GM21737 (cell line): ENCODE measurements around the gene HORMAD2.

ENCODE experiments used
- ATAC-seq: cut with Tn5 transposase; IDR thresholded peaks from one replicate; pipeline ENCODE4 v1.9.1; 2021; ENCODE audit warnings: mild to moderate bottlenecking, moderate library complexity; ENCODE audit not compliant: unreplicated experiment

The HORMAD2 gene

DNA sequence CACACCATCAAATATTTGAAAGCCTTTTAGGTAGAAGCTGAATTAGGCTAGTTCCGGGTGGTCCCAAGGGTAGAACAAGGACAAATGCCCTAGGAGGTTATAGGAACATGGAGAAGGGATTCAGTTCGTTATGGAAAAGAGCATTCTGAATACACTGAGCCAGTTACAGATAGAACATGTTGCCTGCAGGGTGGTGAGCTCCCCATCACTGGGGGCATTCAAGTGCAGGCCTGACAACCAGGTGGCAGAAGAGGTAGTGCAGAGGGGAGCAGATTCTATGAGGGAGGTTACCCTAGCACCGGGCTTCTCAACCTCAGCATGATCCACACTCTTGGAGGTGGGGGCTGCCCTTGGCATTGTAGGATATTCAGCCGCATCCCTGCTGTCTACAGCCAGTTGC is 142.1 kb downstream of the HORMAD2 start:
- no peak for ATAC-seq

DNA sequence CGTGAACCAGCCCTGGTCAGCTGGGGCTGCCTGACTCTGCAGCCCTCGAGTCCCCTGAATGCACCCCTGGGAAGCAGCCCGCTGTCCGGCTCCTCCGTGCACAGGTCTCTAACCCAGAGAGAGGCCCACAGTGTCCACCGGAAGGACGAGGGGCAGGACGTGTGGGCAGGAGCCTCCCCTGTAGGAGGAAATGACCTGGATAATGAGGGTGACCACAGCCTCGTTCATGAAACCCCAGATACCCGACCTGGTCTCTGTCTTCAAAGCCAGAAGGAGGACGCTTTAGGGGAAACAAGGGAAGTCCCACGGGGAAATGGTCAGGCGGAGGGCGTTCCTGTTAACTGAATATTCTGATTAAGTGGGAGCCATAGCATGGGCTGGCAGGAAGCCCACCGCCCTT is 143.0 kb downstream of the HORMAD2 start:
- ATAC-seq, result no peak

DNA sequence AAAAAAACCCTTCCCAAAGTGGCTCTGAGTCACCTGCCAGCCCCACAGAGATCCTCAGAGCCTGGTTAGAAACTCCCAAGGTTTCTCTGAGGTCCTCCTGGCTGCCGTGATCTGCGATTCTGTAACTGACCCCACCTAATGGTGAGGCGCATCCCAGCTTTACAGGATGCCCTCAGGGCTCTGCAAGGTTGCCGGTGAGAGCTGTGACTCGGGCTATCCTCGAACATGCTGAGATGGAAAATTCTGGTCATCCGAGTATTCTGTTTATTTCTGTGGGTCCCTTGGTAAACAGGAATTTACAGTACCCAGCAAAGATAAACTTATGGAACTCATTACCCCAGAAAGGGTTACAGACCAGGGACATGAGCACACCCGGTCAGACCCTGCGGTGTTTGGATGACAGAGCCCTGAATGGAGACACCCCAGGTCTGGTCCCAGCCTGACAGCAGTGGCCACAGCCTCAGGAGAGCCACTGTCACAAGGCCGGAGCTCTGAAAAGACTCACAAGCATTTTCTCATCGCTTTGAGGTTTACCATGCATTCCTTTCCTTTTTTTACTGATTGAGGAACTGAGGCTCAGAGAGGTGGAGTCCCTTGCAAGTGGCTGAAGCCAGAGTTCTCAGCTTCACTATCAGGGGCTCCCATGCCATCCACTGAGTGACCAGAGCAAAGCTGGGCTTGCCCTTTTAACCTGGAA is 144.0 kb downstream of the HORMAD2 start:
- no peak for ATAC-seq

DNA sequence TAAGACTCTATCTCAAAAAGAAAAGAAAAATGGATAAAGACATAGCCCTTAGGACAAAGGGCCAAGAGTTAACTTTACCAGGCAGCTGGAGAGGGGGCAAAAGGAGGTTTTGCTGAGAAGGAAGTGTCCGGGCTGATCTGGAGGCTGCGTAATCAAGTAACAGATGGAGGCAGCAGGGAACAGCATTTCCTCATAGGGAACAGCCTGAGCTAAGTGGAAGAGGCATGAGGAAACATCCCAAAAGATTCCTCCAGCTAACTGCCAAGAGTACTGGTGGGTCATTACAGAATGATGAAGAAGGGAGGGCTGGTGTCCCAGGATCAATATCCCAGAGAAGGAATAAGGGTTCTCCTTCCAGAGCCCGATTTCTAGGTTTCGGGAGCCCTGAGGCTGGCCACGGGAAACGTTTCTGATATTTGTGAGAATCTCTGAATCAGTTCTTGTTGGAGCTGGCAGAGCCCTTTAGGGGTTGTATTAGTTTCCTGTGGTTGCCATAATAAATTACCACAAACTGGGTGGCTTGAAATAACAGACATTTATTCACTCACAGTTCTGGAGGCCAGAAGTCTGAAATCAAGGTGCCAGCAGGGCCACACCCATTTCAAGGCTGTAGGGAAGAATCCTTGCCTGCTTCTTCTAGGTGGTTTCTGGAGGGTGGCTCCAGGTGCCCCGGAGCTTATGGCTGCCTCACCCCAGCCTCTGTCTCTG is 145.1 kb downstream of the HORMAD2 start:
- ATAC-seq, result no peak

DNA sequence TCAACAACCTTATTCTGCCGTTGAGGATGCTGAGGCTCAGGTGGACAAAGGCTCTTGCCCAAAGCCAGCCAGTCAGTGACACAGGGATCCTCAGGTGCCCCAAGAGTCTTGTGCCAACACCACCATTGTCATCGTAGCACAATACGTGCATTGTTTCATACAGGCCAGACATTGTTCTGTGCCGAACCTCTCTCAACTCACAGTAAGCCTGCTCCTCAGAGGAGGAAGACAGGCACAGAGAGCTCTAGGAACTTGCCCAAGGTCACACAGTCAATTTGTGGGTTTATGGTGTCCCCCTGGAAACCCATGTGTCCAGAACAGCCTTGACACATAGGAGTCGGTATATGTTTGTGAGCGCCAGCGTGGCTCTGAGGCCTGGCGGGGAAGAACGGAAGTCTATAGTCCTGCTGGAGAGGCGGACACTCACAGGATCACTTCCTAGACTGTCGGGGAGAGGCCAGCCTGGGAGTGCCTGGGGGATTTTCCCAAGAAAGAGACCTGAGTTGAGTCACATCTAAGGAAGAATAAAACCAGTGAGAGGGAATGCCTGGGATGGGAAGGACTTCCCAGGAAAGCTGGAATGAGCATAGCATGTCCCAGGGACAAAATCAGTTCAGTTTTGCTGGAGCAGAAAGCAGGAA is 146.0 kb downstream of the HORMAD2 start:
- ATAC-seq, result no peak
